ENCODE measurements around the gene ENTREP1.
"Not testable (repeated sequence)": the region's sequence is repeated elsewhere in the genome, so short reads cannot be mapped to it uniquely, and the experiment has no call there.

Gene ENTREP1

DNA sequence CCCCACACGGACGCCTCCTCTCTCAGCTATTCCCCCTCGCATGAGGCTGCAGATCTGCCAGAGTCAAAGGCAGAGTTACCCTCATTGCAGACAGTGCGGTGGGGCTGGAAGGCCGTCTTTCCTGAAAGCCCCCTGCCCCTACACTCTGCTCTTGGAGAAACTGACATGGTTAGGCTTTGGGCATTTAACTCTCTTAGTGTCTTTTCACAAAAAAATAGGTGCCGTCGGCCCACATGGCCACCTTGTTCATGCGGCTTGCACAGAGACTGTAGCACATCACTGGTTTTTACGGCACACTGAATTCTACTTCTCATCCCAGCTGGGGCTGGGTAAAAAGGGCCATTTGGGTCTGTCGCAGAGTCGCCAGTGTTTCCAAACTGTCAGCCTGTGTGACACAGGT lies 107.6 kb downstream of the ENTREP1 start:
- TF ChIP-seq, protein P1, sequence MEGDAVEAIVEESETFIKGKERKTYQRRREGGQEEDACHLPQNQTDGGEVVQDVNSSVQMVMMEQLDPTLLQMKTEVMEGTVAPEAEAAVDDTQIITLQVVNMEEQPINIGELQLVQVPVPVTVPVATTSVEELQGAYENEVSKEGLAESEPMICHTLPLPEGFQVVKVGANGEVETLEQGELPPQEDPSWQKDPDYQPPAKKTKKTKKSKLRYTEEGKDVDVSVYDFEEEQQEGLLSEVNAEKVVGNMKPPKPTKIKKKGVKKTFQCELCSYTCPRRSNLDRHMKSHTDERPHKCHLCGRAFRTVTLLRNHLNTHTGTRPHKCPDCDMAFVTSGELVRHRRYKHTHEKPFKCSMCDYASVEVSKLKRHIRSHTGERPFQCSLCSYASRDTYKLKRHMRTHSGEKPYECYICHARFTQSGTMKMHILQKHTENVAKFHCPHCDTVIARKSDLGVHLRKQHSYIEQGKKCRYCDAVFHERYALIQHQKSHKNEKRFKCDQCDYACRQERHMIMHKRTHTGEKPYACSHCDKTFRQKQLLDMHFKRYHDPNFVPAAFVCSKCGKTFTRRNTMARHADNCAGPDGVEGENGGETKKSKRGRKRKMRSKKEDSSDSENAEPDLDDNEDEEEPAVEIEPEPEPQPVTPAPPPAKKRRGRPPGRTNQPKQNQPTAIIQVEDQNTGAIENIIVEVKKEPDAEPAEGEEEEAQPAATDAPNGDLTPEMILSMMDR (IDR thresholded peaks at IDR 0.05; ENCODE audit: low read depth, low read length, poor library complexity, severe bottlenecking), result no peak
- H3K9me2 ChIP-seq (replicated peaks; ENCODE audit: control insufficient read depth, low read length), result no peaks in the 10 kb centered on the region
- no peak overlapping the region for H3K4me2 ChIP-seq (ENCODE audit: low read length)
- H3K27me3 ChIP-seq (ENCODE audit: control insufficient read depth, low read length), result no peaks in the 10 kb centered on the region
- H3K9me3 ChIP-seq (ENCODE audit: control insufficient read depth, insufficient read depth, low read length), result no peaks in the 10 kb centered on the region
- H3K79me2 ChIP-seq (ENCODE audit: control insufficient read depth, low read length), result no peaks in the 10 kb centered on the region
- no peaks in the 10 kb centered on the region for H4K20me1 ChIP-seq (ENCODE audit: control insufficient read depth, insufficient read depth, low read depth, low read length)
- no peak overlapping the region for H3K27ac ChIP-seq (ENCODE audit: low read depth, low read length)
- no peaks in the 10 kb centered on the region for H3F3A ChIP-seq (ENCODE audit: control insufficient read depth, insufficient read depth)
- H3K4me3 ChIP-seq (ENCODE audit: low read length), result no peak overlapping the region
- H3K36me3 ChIP-seq (ENCODE audit: control insufficient read depth, low read length), result no peaks in the 10 kb centered on the region
- no peaks in the 10 kb centered on the region for H3K4me1 ChIP-seq (ENCODE audit: control insufficient read depth, low read length)

DNA sequence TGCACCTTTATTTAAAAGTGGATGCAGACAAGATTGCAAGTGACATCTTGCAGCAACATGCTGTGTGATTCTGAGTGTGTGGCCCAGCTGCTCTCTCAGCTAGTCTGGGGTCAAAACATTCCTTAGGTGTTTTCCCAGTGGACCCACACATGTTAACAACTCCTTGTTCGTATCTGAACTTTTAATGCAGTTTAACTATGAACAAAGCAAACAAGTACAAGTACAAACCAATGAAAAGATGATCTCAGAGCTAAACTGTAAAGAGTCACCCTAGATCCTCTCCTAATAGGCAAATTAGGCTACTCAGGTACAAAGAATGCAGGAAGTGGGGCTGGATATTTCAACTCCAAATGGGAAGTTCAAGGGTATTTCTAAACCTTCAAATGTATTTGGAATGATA lies 108.4 kb downstream of the ENTREP1 start:
- no peak overlapping the region for H3K27ac ChIP-seq (ENCODE audit: low read depth, low read length)
- TF ChIP-seq, protein P1 (IDR thresholded peaks at IDR 0.05; ENCODE audit: low read depth, low read length, poor library complexity, severe bottlenecking), result no peak
- no peaks in the 10 kb centered on the region for H3K9me2 ChIP-seq (replicated peaks; ENCODE audit: control insufficient read depth, low read length)
- H3K79me2 ChIP-seq (ENCODE audit: control insufficient read depth, low read length), result no peaks in the 10 kb centered on the region
- H3K4me1 ChIP-seq (ENCODE audit: control insufficient read depth, low read length), result no peaks in the 10 kb centered on the region
- H3K36me3 ChIP-seq (ENCODE audit: control insufficient read depth, low read length), result no peaks in the 10 kb centered on the region
- no peak overlapping the region for H3K4me2 ChIP-seq (ENCODE audit: low read length)
- no peaks in the 10 kb centered on the region for H3K9me3 ChIP-seq (ENCODE audit: control insufficient read depth, insufficient read depth, low read length)
- H3F3A ChIP-seq (ENCODE audit: control insufficient read depth, insufficient read depth), result no peaks in the 10 kb centered on the region
- no peaks in the 10 kb centered on the region for H3K27me3 ChIP-seq (ENCODE audit: control insufficient read depth, low read length)
- no peaks in the 10 kb centered on the region for H4K20me1 ChIP-seq (ENCODE audit: control insufficient read depth, insufficient read depth, low read depth, low read length)
- no peak overlapping the region for H3K4me3 ChIP-seq (ENCODE audit: low read length)

DNA sequence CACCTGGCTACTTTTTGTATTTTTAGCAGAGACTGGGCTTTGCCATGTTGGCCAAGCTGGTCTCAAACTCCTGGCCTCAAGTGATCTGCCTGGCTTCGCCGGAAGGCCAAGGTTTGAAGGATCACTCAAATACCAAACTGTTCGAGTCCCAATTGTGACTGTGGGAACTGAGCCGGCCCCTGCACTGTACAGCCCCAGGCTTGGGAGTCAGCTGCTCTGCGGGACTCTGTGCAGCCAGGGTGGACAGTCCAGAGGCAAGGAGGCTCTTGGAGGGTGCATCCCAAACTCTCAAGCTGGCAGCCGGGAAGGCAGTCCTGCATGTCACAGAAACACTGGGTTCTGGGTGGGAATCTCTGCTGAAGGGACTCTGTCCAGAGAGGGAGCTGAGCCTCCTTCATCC lies 109.0 kb downstream of the ENTREP1 start:
- Histone ChIP-seq H3F3A (ENCODE audit: control insufficient read depth, insufficient read depth) (no peaks in the 10 kb centered on the region), H3K9me2 (replicated peaks; ENCODE audit: control insufficient read depth, low read length) (no peaks in the 10 kb centered on the region), H3K4me3 (ENCODE audit: low read length) (no peak overlapping the region), H3K4me2 (ENCODE audit: low read length) (no peak overlapping the region), H3K79me2 (ENCODE audit: control insufficient read depth, low read length) (no peaks in the 10 kb centered on the region), H3K27ac (ENCODE audit: low read depth, low read length) (no peak overlapping the region), H3K9me3 (ENCODE audit: control insufficient read depth, insufficient read depth, low read length) (no peaks in the 10 kb centered on the region), H3K36me3 (ENCODE audit: control insufficient read depth, low read length) (no peaks in the 10 kb centered on the region), H3K4me1 (ENCODE audit: control insufficient read depth, low read length) (no peaks in the 10 kb centered on the region), H3K27me3 (ENCODE audit: control insufficient read depth, low read length) (no peaks in the 10 kb centered on the region), H4K20me1 (ENCODE audit: control insufficient read depth, insufficient read depth, low read depth, low read length) (no peaks in the 10 kb centered on the region)
- TF ChIP-seq, protein P1 (IDR thresholded peaks at IDR 0.05; ENCODE audit: low read depth, low read length, poor library complexity, severe bottlenecking), result no peak
- TF ChIP-seq EZH2phosphoT487 (IDR thresholded peaks at IDR 0.05; ENCODE audit: borderline replicate concordance, low read length), result no peak

DNA sequence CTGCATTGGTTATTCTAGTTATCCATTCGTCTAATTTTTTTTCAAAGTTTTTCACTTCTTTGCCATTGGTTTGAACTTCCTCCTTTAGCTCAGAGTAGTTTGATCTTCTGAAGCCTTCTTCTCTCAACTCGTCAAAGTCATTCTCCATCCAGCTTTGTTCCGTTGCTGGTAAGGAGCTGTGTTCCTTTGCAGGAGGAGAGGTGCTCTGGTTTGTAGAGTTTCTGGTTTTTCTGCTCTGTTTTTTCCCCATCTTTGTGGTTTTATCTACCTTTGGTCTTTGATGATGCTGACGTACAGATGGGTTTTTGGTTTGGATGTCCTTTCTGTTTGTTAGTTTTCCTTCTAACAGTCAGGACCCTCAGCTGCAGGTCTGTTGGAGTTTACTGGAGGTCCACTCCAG lies 114.6 kb downstream of the ENTREP1 start:
- H4K20me1 ChIP-seq (ENCODE audit: control insufficient read depth, insufficient read depth, low read depth, low read length); H3F3A ChIP-seq (ENCODE audit: control insufficient read depth, insufficient read depth); H3K4me2 ChIP-seq (ENCODE audit: low read length); H3K27ac ChIP-seq (ENCODE audit: low read depth, low read length); H3K36me3 ChIP-seq (ENCODE audit: control insufficient read depth, low read length); H3K9me3 ChIP-seq (ENCODE audit: control insufficient read depth, insufficient read depth, low read length); H3K4me1 ChIP-seq (ENCODE audit: control insufficient read depth, low read length); H3K9me2 ChIP-seq (replicated peaks; ENCODE audit: control insufficient read depth, low read length); H3K27me3 ChIP-seq (ENCODE audit: control insufficient read depth, low read length); H3K4me3 ChIP-seq (ENCODE audit: low read length); H3K79me2 ChIP-seq (ENCODE audit: control insufficient read depth, low read length): not testable (repeated sequence)

DNA sequence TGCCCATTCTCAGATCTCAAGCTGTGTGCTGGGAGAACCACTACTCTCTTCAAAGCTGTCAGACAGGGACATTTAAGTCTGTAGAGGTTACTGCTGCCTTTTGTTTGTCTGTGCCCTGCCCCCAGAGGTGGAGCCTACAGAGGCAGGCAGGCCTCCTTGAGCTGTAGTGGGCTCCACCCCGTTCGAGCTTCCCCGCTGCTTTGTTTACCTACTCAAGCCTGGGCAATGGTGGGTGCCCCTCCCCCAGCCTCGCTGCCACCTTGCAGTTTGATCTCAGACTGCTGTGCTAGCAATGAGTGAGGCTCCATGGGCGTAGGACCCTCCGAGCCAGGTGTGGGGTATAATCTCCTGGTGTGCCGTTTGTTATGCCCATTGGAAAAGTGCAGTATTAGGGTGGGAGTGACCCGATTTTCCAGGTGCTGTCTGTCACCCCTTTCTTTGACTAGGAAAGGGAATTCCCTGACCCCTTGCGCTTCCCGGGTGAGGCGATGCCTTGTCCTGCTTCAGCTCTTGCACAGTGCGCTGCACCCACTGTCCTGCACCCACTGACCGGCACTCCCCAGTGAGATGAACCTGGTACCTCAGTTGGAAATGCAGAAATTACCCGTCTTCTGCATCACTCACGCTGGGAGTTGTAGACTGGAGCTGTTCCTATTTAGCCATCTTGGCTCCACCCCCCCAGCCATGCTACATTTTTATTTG lies 115.4 kb downstream of the ENTREP1 start:
- H3K4me1 ChIP-seq (ENCODE audit: control insufficient read depth, low read length); H3K9me2 ChIP-seq (replicated peaks; ENCODE audit: control insufficient read depth, low read length); H3K36me3 ChIP-seq (ENCODE audit: control insufficient read depth, low read length); H3K4me3 ChIP-seq (ENCODE audit: low read length); H3K9me3 ChIP-seq (ENCODE audit: control insufficient read depth, insufficient read depth, low read length); H3K79me2 ChIP-seq (ENCODE audit: control insufficient read depth, low read length); H3K27me3 ChIP-seq (ENCODE audit: control insufficient read depth, low read length); H4K20me1 ChIP-seq (ENCODE audit: control insufficient read depth, insufficient read depth, low read depth, low read length); H3F3A ChIP-seq (ENCODE audit: control insufficient read depth, insufficient read depth); H3K4me2 ChIP-seq (ENCODE audit: low read length); H3K27ac ChIP-seq (ENCODE audit: low read depth, low read length): not testable (repeated sequence)
